ENCODE data around the gene PIGL.

DNA sequence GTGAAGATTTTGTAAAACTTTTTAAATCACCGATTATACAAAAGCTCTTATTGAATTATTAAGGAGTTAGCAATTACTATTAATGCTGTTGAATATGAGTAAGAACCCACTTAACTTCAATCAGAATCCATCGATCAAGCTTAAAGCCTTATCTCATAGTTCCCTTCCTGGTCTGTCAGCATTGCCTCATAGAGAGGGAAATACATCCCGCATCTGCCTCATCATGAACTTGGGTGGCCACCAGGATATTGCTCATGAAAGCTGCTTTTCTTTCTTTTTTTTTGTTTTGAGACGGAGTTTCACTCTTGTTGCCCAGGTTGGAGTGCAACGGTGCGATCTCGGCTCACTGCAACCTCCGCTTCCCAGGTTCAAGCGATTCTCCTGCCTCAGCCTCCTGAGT is 66.7 kb downstream of the PIGL start:
- no peak for TF ChIP-seq CTCF (IDR thresholded peaks at IDR 0.05)
- TF ChIP-seq POLR2A (IDR thresholded peaks at IDR 0.05) = no peak
- TF ChIP-seq EP300 (IDR thresholded peaks at IDR 0.05; ENCODE audit: low read depth) = no peak
- TF ChIP-seq POLR2AphosphoS5 (IDR thresholded peaks at IDR 0.05) = no peak

All from transverse colon (tissue), 4 donors.